Ectodermal cell (in vitro differentiated cells): Measurements from ENCODE around the gene FHIT.

Source experiments
- H3K27ac ChIP-seq: 2 replicates; pipeline ENCODE4 v1.7.0; 2013; ENCODE audit warnings: mild to moderate bottlenecking, low read depth, low read length; ENCODE audit not compliant: insufficient read depth, poor library complexity, severe bottlenecking
- H3K27me3 ChIP-seq: 2 replicates; pipeline ENCODE4 v1.7.0; 2013; ENCODE audit warnings: mild to moderate bottlenecking, low read length; ENCODE audit not compliant: insufficient read depth, control insufficient read depth, poor library complexity, severe bottlenecking
- H3K36me3 ChIP-seq: one replicate; pipeline ENCODE4 v1.7.0; 2013; ENCODE audit warnings: low read length; ENCODE audit not compliant: control insufficient read depth, insufficient read depth
- H3K4me1 ChIP-seq: one replicate; pipeline ENCODE4 v1.7.0; 2013; ENCODE audit warnings: low read length; ENCODE audit not compliant: control insufficient read depth, insufficient read depth
- H3K4me3 ChIP-seq: 2 replicates; pipeline ENCODE4 v1.7.0; 2013; ENCODE audit warnings: low read depth, low read length, control low read depth; ENCODE audit not compliant: insufficient read depth
- H3K9me3 ChIP-seq: 2 replicates; pipeline ENCODE4 v1.7.0; 2013; ENCODE audit warnings: mild to moderate bottlenecking, low read length, moderate library complexity; ENCODE audit not compliant: control insufficient read depth
- WGBS, 2 experiments: methylation state at CpG; one replicate each; pipeline ENCODE4 v1.1.7; 2013; ENCODE audit warnings: missing lambda C conversion rate in 2 of 2; 5-methylcytosine and 5-hydroxymethylcytosine counted together

FHIT gene

GRCh38 chr3:60175680-60176079 lies 1075.6 kb downstream of the FHIT start:
- H3K27me3 ChIP-seq: no peaks in the 10 kb centered on the region
- H3K4me3 ChIP-seq: no peak overlapping the region
- H3K27ac ChIP-seq: no peak overlapping the region
- H3K36me3 ChIP-seq: no peaks in the 10 kb centered on the region
- no peaks in the 10 kb centered on the region for H3K4me1 ChIP-seq
- no peaks in the 10 kb centered on the region for H3K9me3 ChIP-seq
- WGBS, 2 experiments: 97% methylated on average over 3 of the region's 3 CpGs

GRCh38 chr3:60169755-60170154 lies 1081.5 kb downstream of the FHIT start:
- Histone ChIP-seq H3K9me3 (no peaks in the 10 kb centered on the region), H3K4me3 (no peak overlapping the region), H3K4me1 (no peaks in the 10 kb centered on the region), H3K27ac (no peak overlapping the region), H3K36me3 (no peaks in the 10 kb centered on the region), H3K27me3 (no peaks in the 10 kb centered on the region)
- 94 to 98% methylated on average over 4 to 5 of the region's 5 CpGs for WGBS, 2 experiments

DNA sequence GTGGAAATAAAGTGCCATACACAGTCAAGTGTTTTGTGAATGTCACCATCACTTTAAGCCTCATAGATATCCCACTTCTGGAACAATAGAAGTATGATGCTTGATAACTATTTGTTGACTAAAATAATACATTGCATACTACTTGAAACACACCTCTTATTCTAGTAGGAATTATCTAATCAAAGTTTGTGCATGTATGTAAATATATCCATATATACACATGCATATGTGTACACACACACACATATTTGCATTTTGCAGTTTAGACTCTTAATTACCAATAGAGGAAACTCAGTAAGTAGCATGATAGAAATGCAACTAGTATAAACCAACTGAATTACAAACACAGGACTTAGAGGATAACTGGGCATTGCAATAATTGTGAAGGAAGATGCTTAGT lies 1084.1 kb downstream of the FHIT start:
- no peaks in the 10 kb centered on the region for H3K27me3 ChIP-seq
- no peaks in the 10 kb centered on the region for H3K9me3 ChIP-seq
- no peak overlapping the region for H3K27ac ChIP-seq
- H3K4me1 ChIP-seq: no peaks in the 10 kb centered on the region
- H3K4me3 ChIP-seq: no peak overlapping the region
- H3K36me3 ChIP-seq: no peaks in the 10 kb centered on the region

GRCh38 chr3:60160822-60161748 lies 1090.2 kb downstream of the FHIT start:
- no peaks in the 10 kb centered on the region for H3K9me3 ChIP-seq
- H3K4me3 ChIP-seq: no peak overlapping the region
- no peaks in the 10 kb centered on the region for H3K4me1 ChIP-seq
- WGBS, 2 experiments: 95 to 96% methylated on average over 9 to 11 of the region's 11 CpGs
- H3K27ac ChIP-seq: no peak overlapping the region
- H3K36me3 ChIP-seq: no peaks in the 10 kb centered on the region
- H3K27me3 ChIP-seq: no peaks in the 10 kb centered on the region

- H3K4me1 ChIP-seq: no peaks in the 10 kb centered on the region
- no peaks in the 10 kb centered on the region for H3K27me3 ChIP-seq
- H3K4me3 ChIP-seq: no peak overlapping the region
- 94 to 99% methylated on average over 4 of the region's 4 CpGs for WGBS, 2 experiments
- no peak overlapping the region for H3K27ac ChIP-seq
- no peaks in the 10 kb centered on the region for H3K9me3 ChIP-seq
- no peaks in the 10 kb centered on the region for H3K36me3 ChIP-seq
Observed at GRCh38 chr3:60160111-60160821, 1091.0 kb downstream of the FHIT start.

- Histone ChIP-seq H3K4me3 (no peak overlapping the region), H3K27ac (no peak overlapping the region), H3K4me1 (no peaks in the 10 kb centered on the region), H3K9me3 (no peaks in the 10 kb centered on the region), H3K36me3 (no peaks in the 10 kb centered on the region), H3K27me3 (no peaks in the 10 kb centered on the region)
- WGBS, 2 experiments: 92 to 95% methylated on average over 2 of the region's 2 CpGs
Observed at GRCh38 chr3:60158035-60158434, 1093.2 kb downstream of the FHIT start.

GRCh38 chr3:60154011-60154410 lies 1097.2 kb downstream of the FHIT start:
- Histone ChIP-seq H3K27me3 (no peaks in the 10 kb centered on the region), H3K36me3 (no peaks in the 10 kb centered on the region), H3K4me3 (no peak overlapping the region), H3K27ac (no peak overlapping the region), H3K4me1 (no peaks in the 10 kb centered on the region), H3K9me3 (no peaks in the 10 kb centered on the region)
- WGBS, 2 experiments: 94 to 97% methylated on average over 4 of the region's 4 CpGs

DNA sequence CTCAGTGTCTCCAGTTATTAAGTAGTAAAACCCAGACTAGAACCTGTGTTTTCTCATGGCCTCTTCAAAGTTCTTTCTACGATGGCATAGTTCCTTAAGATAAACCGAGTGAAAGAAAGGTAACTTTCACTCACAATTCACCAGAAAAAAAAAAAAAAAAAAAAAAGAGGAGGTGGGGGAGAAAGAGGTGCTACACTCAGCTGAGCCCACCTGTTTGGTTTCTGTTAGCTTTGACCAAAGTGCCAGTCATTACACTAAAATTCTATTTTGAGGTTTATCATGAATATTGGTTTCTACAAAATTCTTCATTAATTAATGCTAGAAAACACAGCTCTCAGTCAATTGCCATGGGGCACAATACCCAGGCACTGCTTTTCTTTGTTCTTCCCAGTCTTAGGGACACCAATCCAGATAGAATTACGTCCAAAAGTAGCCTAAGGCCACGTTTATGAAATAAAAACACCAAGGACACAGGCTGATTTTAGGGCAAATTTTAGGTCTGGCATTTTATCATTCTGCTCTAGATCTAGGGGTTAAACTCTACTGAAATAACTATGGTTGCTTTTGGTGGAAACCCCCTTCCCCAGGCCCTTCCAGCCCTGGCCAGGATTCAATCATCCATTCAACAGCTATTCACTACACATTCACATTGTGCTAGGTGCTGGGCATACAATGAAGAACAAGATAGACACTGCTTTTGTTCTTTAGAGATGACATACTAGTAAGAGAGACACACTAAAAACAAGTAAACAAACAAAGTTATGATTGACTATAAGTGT lies 1097.8 kb downstream of the FHIT start:
- Histone ChIP-seq H3K27me3 (no peaks in the 10 kb centered on the region), H3K36me3 (no peaks in the 10 kb centered on the region), H3K27ac (no peak overlapping the region), H3K4me1 (no peaks in the 10 kb centered on the region), H3K9me3 (no peaks in the 10 kb centered on the region), H3K4me3 (no peak overlapping the region)
- 73 to 81% methylated on average over 2 of the region's 4 CpGs for WGBS, 2 experiments

- Histone ChIP-seq H3K9me3 (no peaks in the 10 kb centered on the region), H3K4me1 (peaks cover 24% of the 10 kb centered on the region), H3K36me3 (no peaks in the 10 kb centered on the region), H3K27ac (no peak overlapping the region), H3K4me3 (no peak overlapping the region), H3K27me3 (no peaks in the 10 kb centered on the region)
- WGBS, 2 experiments: 95 to 97% methylated on average over 3 of the region's 3 CpGs
Observed at GRCh38 chr3:60149501-60149900, 1101.8 kb downstream of the FHIT start.
